Fibroblast of pulmonary artery (primary cell): ENCODE data around the gene TM4SF4.

Experiments
- DNase-seq: peaks from one replicate; pipeline ENCODE4 v3.0.0-alpha.2; 2010; ENCODE audit warnings: low read depth
- H3K4me3 ChIP-seq: replicated peaks from 2 replicates; pipeline ENCODE4 v1.5.1; 2011; ENCODE audit warnings: low read depth, mild to moderate bottlenecking, control low read depth, low read length, moderate library complexity
- CTCF ChIP-seq: IDR thresholded peaks from 2 replicates; pipeline ENCODE4 v1.5.1; 2011; ENCODE audit warnings: mild to moderate bottlenecking, control low read depth, low read length, inconsistent platforms; ENCODE audit errors: missing control alignments

Gene TM4SF4

GRCh38 chr3:149519912-149520311 lies 45.4 kb downstream of the TM4SF4 start:
- TF ChIP-seq CTCF, result no peak
- no peak overlapping the region for H3K4me3 ChIP-seq
- DNase-seq, result no peak

- no peak for DNase-seq
- TF ChIP-seq CTCF, result no peak
- no peak overlapping the region for H3K4me3 ChIP-seq
Observed at GRCh38 chr3:149523512-149524299, 49.2 kb downstream of the TM4SF4 start.

- DNase-seq, result peak; percentile 60
- H3K4me3 ChIP-seq, result no peak overlapping the region
- TF ChIP-seq CTCF, result peak; percentile 37
Observed at GRCh38 chr3:149527531-149528339, 53.2 kb downstream of the TM4SF4 start.

GRCh38 chr3:149528340-149528650 lies 53.8 kb downstream of the TM4SF4 start:
- no peak for DNase-seq
- H3K4me3 ChIP-seq, result no peak overlapping the region
- no peak for TF ChIP-seq CTCF

GRCh38 chr3:149529099-149529498 lies 54.6 kb downstream of the TM4SF4 start:
- TF ChIP-seq CTCF, result no peak
- no peak overlapping the region for H3K4me3 ChIP-seq
- no peak for DNase-seq

- no peak for DNase-seq
- TF ChIP-seq CTCF, result no peak
- no peak overlapping the region for H3K4me3 ChIP-seq
Observed at GRCh38 chr3:149532489-149533180, 58.1 kb downstream of the TM4SF4 start.
